HG02571 (cell line): ENCODE data around the gene ALX4.

Experiments
- ATAC-seq: cut with Tn5 transposase; IDR thresholded peaks from one replicate; pipeline ENCODE4 v1.9.1; 2021; ENCODE audit warnings: mild to moderate bottlenecking, moderate library complexity; ENCODE audit not compliant: unreplicated experiment

ALX4 gene

DNA sequence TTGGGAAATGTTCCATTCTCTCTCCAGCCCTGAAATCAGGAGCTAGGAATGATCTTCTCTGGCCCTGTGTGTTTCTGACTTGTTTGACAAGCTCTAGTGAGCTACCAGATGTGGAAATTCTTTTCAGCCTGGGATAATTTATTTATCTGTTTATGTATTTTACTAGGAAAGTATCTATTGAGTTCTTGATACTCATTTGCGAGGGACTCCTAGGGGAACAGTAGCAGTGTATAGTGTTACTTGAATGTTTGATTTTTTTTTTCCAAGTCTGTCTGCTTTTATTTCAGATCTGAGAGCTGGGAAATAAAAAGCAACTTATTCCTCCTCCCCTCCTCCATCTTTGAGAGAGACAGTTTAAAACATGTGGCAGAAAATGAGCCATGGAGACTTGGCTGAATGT is 92.5 kb downstream of the ALX4 start:
- no peak for ATAC-seq

DNA sequence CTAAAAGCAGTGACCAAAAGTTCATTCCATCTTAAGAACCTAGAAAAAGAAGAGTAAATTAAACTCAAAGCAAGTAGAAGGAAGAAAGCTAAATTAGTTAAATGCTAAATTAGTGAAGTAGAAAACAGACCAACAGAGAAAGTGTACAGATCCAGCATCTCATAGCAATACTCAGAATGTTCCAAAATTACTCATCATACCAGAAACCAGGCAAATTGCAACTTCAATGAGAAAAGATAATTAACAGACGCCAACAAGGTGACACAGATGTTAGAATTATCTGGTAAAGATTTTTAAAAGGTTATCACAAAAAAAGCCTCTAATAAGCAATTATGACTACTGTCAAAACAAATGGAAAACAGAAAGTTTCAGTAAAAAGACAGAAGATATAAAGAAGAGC is 96.8 kb downstream of the ALX4 start:
- ATAC-seq = no peak

DNA sequence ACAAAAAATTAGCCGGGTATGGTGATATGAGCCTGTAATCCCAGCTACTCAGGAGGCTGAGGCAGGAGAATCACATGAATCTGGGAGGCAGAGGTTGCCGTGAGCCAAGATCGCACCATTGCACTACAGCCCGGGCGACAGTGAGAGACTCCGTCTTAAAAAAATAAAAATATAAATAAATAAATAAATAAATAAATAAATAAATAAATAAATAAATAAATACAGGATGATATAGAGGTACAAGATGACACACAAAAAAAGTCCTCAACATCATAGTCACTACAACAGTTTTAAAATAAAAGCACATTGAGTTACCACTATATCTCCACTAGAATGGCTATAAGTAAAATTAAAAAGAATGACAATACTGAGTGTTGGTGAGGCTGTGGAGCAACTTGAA is 97.8 kb downstream of the ALX4 start:
- no peak for ATAC-seq
